HG02610 (cell line): ENCODE measurements around the gene METTL1.
"Not testable (repeated sequence)": the region's sequence is repeated elsewhere in the genome, so short reads cannot be mapped to it uniquely, and the experiment has no call there.

Experiments used
- ATAC-seq: cut with Tn5 transposase; IDR thresholded peaks from one replicate; pipeline ENCODE4 v1.9.1; 2021; ENCODE audit warnings: mild to moderate bottlenecking, moderate library complexity; ENCODE audit not compliant: unreplicated experiment

Gene METTL1

GRCh38 chr12:57800965-57801364, 29.1 kb upstream of the METTL1 start:
- no peak for ATAC-seq

GRCh38 chr12:57797933-57798332, 26.0 kb upstream of the METTL1 start:
- no peak for ATAC-seq

GRCh38 chr12:57796996-57797395, 25.1 kb upstream of the METTL1 start:
- no peak for ATAC-seq

GRCh38 chr12:57795354-57795753, 23.4 kb upstream of the METTL1 start:
- ATAC-seq = no peak

- ATAC-seq = no peak
These were observed 22.0 kb upstream of the METTL1 start for GRCh38 chr12:57793920-57794319.

- ATAC-seq = no peak
These were observed 12.0 kb upstream of the METTL1 start for GRCh38 chr12:57783861-57784260.

GRCh38 chr12:57783466-57783801, 11.5 kb upstream of the METTL1 start:
- no peak for ATAC-seq

- peak; percentile 79 for ATAC-seq
These were observed 10.9 kb upstream of the METTL1 start, which contains the start of gene TSFM for GRCh38 chr12:57782608-57783465. Gene TSFM (plus strand): TSS chr12:57782787. CDS start chr12:57782802, 15 bp downstream.

GRCh38 chr12:57782243-57782607, 10.3 kb upstream of the METTL1 start:
- peak; percentile 12 for ATAC-seq

GRCh38 chr12:57781801-57782200, 9.9 kb upstream of the METTL1 start:
- ATAC-seq = no peak

GRCh38 chr12:57781244-57781643, 9.3 kb upstream of the METTL1 start:
- no peak for ATAC-seq

GRCh38 chr12:57780284-57780897, 8.5 kb upstream of the METTL1 start:
- ATAC-seq = no peak

GRCh38 chr12:57779736-57780135, 7.8 kb upstream of the METTL1 start:
- no peak for ATAC-seq

- ATAC-seq = no peak
These were observed 6.0 kb upstream of the METTL1 start for GRCh38 chr12:57777911-57778310.

- ATAC-seq = no peak
These were observed 5.5 kb upstream of the METTL1 start for GRCh38 chr12:57777367-57777766.

GRCh38 chr12:57776247-57776587, 4.3 kb upstream of the METTL1 start:
- no peak for ATAC-seq

GRCh38 chr12:57775563-57776246, 3.8 kb upstream of the METTL1 start:
- no peak for ATAC-seq

GRCh38 chr12:57775044-57775443, 3.1 kb upstream of the METTL1 start:
- no peak for ATAC-seq

- ATAC-seq = not testable (repeated sequence)
These were observed 2.7 kb upstream of the METTL1 start for GRCh38 chr12:57774634-57775033.

- ATAC-seq = peak; percentile 25
These were observed 771 bp upstream of the METTL1 start, which contains the start of gene EEF1AKMT3 for GRCh38 chr12:57772429-57773322. Gene EEF1AKMT3 (plus strand): TSS chr12:57772614. CDS start chr12:57772725, 111 bp downstream.
